ENCODE data around the gene PGAM1.

DNA sequence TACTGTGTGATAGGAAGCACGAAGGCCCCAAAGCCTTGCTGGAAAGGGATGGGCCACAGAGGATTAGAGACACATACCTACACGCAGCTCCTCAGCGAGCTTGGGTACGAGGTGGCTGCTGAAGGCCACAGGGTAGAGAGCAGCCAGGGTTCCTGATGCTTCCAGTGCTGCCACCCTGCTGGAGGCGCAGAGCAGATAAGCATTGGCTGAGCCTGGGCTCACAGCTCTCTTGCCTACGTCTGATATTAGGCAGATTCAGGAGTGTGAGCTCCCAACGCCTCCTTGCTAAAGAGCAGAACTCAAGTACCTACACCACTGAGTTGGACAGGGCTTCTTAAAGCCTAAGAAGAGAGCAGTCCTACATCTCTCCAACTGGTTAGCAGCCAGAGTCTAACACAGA is 40.0 kb downstream of the PGAM1 start:
- TF ChIP-seq, protein P1, sequence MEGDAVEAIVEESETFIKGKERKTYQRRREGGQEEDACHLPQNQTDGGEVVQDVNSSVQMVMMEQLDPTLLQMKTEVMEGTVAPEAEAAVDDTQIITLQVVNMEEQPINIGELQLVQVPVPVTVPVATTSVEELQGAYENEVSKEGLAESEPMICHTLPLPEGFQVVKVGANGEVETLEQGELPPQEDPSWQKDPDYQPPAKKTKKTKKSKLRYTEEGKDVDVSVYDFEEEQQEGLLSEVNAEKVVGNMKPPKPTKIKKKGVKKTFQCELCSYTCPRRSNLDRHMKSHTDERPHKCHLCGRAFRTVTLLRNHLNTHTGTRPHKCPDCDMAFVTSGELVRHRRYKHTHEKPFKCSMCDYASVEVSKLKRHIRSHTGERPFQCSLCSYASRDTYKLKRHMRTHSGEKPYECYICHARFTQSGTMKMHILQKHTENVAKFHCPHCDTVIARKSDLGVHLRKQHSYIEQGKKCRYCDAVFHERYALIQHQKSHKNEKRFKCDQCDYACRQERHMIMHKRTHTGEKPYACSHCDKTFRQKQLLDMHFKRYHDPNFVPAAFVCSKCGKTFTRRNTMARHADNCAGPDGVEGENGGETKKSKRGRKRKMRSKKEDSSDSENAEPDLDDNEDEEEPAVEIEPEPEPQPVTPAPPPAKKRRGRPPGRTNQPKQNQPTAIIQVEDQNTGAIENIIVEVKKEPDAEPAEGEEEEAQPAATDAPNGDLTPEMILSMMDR (IDR thresholded peaks at IDR 0.05; ENCODE audit: insufficient read depth, low read length, poor library complexity, severe bottlenecking), result no peak
- TF ChIP-seq EZH2phosphoT487 (conservative IDR thresholded peaks at IDR 0.05; ENCODE audit: low read length), result no peak

Measured in SU-DHL-6 (cell line).